Esophagus muscularis mucosa (tissue), 3 donors: ENCODE measurements around the gene RAD9A.

Source experiments
- CTCF ChIP-seq, 3 experiments: fragments of 200-600 bp in 2 of 3; fragments of 450-650 bp in 1 of 3; sonication (generic) in 2 of 3; IDR thresholded peaks; one replicate each; pipeline ENCODE4 v1.5.1; 2017 to 2019; ENCODE audit warnings: antibody characterized with exemption in 3 of 3, mild to moderate bottlenecking in 2 of 3, moderate library complexity in 1 of 3
- POLR2A ChIP-seq: fragments of 450-650 bp; IDR thresholded peaks from one replicate; pipeline ENCODE4 v1.6.1; 2017; ENCODE audit warnings: antibody characterized with exemption, moderate library complexity, mild to moderate bottlenecking, low read depth
- POLR2AphosphoS5 ChIP-seq, 2 donors: sonication (generic); formaldehyde crosslinking; IDR thresholded peaks; one replicate each; pipeline ENCODE4 v1.6.1; 2017; ENCODE audit warnings: antibody characterized with exemption in 2 of 2

DNA sequence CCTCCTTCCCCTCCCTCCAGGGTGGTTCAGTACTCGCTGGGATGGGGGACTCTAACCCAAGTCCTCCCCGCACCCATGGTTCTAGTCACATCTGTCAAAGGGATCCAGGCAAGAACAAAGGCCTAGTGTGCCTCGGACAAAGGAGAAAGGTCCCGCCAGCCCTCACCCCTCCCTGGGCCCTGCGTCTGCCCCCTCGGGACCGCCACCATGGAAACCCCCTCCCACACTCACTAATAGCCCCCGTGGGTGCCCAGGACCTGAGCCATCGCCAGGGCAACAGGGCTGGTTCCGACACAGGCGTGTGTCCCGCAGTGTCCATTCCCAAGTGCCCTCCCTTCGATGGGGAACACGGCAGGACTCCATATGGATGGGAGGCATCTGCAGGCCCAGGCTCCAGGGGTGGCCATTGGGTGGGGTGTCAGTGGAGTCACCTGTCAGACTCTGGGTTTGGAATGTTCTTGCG lies 18.6 kb downstream of the RAD9A start:
- TF ChIP-seq POLR2A (no peak), POLR2AphosphoS5 (IDR thresholded peaks at IDR 0.05) (no peak), CTCF (IDR thresholded peaks at IDR 0.05) (no peak)
